GM12878 (cell line): ENCODE measurements around the gene BICRA. TPM values are rescaled to one million over a fixed set of nuclear protein-coding genes. Genes with fewer than 3 reads are reported as not detected.
"Not testable (repeated sequence)": the region's sequence is repeated elsewhere in the genome, so short reads cannot be mapped to it uniquely, and the experiment has no call there.

Experiments
- ATAC-seq: fragments of 200-7000 bp; cut with Tn5 transposase; 3 replicates; pipeline ENCODE4 v1.9.1; 2020; ENCODE audit warnings: mild to moderate bottlenecking, moderate library complexity
- BruUV-seq: library from RNA; stranded (reverse); fragments of 400-500 nt; replicated peaks from 2 replicates; lab custom pipeline; 2021; lab: Mats Ljungman, UMichigan
- CTCF ChIA-PET: fragments of 300-600 bp; sonication (Branson Sonifier 250); formaldehyde crosslinking; extraction: SDS; loops from one replicate; lab custom pipeline; 2021; ENCODE audit warnings: inconsistent platforms; lab: Yijun Ruan, JAX
- POLR2A ChIA-PET: fragments of 350-600 bp; formaldehyde crosslinking; extraction: SDS; loops from one replicate; lab custom pipeline; 2021; ENCODE audit warnings: inconsistent platforms; lab: Charles Lee
- RAD21 ChIA-PET: fragments of 300-600 bp; sonication (Branson Sonifier 250); formaldehyde crosslinking; loops from one replicate; lab custom pipeline; 2023; ENCODE audit warnings: antibody characterized with exemption; ENCODE audit not compliant: unreplicated experiment; lab: Charles Lee
- SMC1A ChIA-PET: fragments of 300-600 bp; sonication (Branson Sonifier 250); formaldehyde crosslinking; loops from one replicate; lab custom pipeline; 2023; ENCODE audit not compliant: unreplicated experiment, uncharacterized antibody; lab: Charles Lee
- DNase-seq: peaks from one replicate; pipeline ENCODE4 v3.0.0-alpha.2; 2011; ENCODE audit warnings: low read depth, low spot score
- FAIRE-seq: peaks from 3 replicates; lab custom pipeline; 2011; peaks lifted over from hg19 to GRCh38; lab: Jason Lieb, UNC
- H2AFZ ChIP-seq: 2 replicates; pipeline ENCODE4 v1.6.0; 2011; ENCODE audit warnings: low read depth, low read length, control low read depth; ENCODE audit not compliant: control insufficient read depth
- H3K27ac ChIP-seq: 2 replicates; pipeline ENCODE4 v1.5.1; 2011; ENCODE audit warnings: control low read depth; ENCODE audit not compliant: control insufficient read depth, insufficient read depth
- H3K27me3 ChIP-seq, 2 experiments: replicated peaks in 1 of 2; 2 replicates each; pipeline versions ENCODE4 v1.6.0 to v1.6.1; 2011; ENCODE audit warnings: low read length in 1 of 2; ENCODE audit not compliant: control insufficient read depth in 2 of 2, insufficient read depth in 2 of 2
- H3K36me3 ChIP-seq, 2 experiments: 2 replicates each; pipeline ENCODE4 v1.5.1; 2011; ENCODE audit warnings: low read length in 1 of 2; ENCODE audit not compliant: control insufficient read depth in 2 of 2, insufficient read depth in 2 of 2
- H3K4me1 ChIP-seq: 2 replicates; pipeline ENCODE4 v1.6.1; 2011; ENCODE audit warnings: mild to moderate bottlenecking, low read length, moderate library complexity, mixed read lengths; ENCODE audit not compliant: control insufficient read depth, insufficient read depth
- H3K4me2 ChIP-seq: 2 replicates; pipeline ENCODE4 v1.6.0; 2011; ENCODE audit warnings: control low read depth; ENCODE audit not compliant: control insufficient read depth, insufficient read depth
- H3K4me3 ChIP-seq: fragments of 200-600 bp; sonication (generic); 2 replicates; pipeline ENCODE4 v1.5.1; 2016
- H3K79me2 ChIP-seq: 2 replicates; pipeline ENCODE4 v1.6.0; 2011; ENCODE audit warnings: low read length; ENCODE audit not compliant: control insufficient read depth, insufficient read depth
- H3K9ac ChIP-seq: 2 replicates; pipeline ENCODE4 v1.8.0; 2011; ENCODE audit warnings: low read length, control low read depth, mixed read lengths; ENCODE audit not compliant: control insufficient read depth, insufficient read depth
- H3K9me3 ChIP-seq: replicated peaks from 3 replicates; pipeline ENCODE4 v1.5.1; 2011; ENCODE audit warnings: mild to moderate bottlenecking, low read length; ENCODE audit not compliant: control insufficient read depth, insufficient read depth
- H4K20me1 ChIP-seq: 2 replicates; pipeline ENCODE4 v1.6.0; 2011; ENCODE audit not compliant: control insufficient read depth, insufficient read depth
- CBFB ChIP-seq: IDR thresholded peaks from 2 replicates; pipeline ENCODE4 v1.6.1; 2016; ENCODE audit warnings: antibody characterized with exemption, low read depth
- CTCF ChIP-seq, 3 experiments: IDR thresholded peaks in 2 of 3; conservative IDR thresholded peaks in 1 of 3; 2 replicates each; pipeline ENCODE4 v1.5.1; 2011; ENCODE audit warnings: low read depth in 3 of 3, low read length in 3 of 3, mild to moderate bottlenecking in 3 of 3, control low read depth in 2 of 3, moderate library complexity in 2 of 3, inconsistent platforms in 1 of 3, mixed read lengths in 1 of 3; ENCODE audit not compliant: control insufficient read depth in 2 of 3, insufficient read depth in 1 of 3; ENCODE audit errors: extremely low read depth in 1 of 3
- IRF4 ChIP-seq: IDR thresholded peaks from 2 replicates; pipeline ENCODE4 v1.6.1; 2011; ENCODE audit warnings: low read depth, low read length
- JUND ChIP-seq: IDR thresholded peaks from 2 replicates; pipeline ENCODE4 v1.6.1; 2012; ENCODE audit warnings: low read depth, mild to moderate bottlenecking, low read length, improper control_type of control experiment, moderate library complexity
- KDM1A ChIP-seq: fragments of 200-600 bp; sonication (generic); IDR thresholded peaks from 2 replicates; pipeline ENCODE4 v1.6.1; 2016; ENCODE audit warnings: borderline replicate concordance
- NFYA ChIP-seq: IDR thresholded peaks from 2 replicates; pipeline ENCODE4 v1.6.1; 2011; ENCODE audit warnings: low read depth, mild to moderate bottlenecking, low read length, improper control_type of control experiment, borderline replicate concordance
- POLR2AphosphoS2 ChIP-seq: IDR thresholded peaks from 2 replicates; pipeline ENCODE4 v1.6.1; 2011; ENCODE audit warnings: low read depth, mild to moderate bottlenecking, low read length, improper control_type of control experiment, moderate library complexity
- SIN3A ChIP-seq: IDR thresholded peaks from 2 replicates; pipeline ENCODE4 v1.6.1; 2012; ENCODE audit warnings: low read depth, low read length, improper control_type of control experiment
- SRF ChIP-seq, 2 experiments: IDR thresholded peaks; 2 replicates each; pipeline ENCODE4 v1.6.1; 2011; ENCODE audit warnings: low read depth in 2 of 2, low read length in 2 of 2, mild to moderate bottlenecking in 1 of 2, moderate library complexity in 1 of 2
- TARDBP ChIP-seq: IDR thresholded peaks from 2 replicates; pipeline ENCODE4 v1.6.1; 2016; ENCODE audit warnings: borderline replicate concordance
- USF1 ChIP-seq: IDR thresholded peaks from 2 replicates; pipeline ENCODE4 v1.6.1; 2011; ENCODE audit warnings: borderline replicate concordance, low read depth, mild to moderate bottlenecking, moderate library complexity, mixed read lengths, low read length; ENCODE audit not compliant: insufficient read depth; ENCODE audit errors: extremely low read length
- WGBS: methylation state at CpG from one replicate; pipeline ENCODE4 v1.1.6; 2016; ENCODE audit warnings: low lambda C conversion rate; ENCODE audit not compliant: insufficient replicate concordance, insufficient coverage; ENCODE audit errors: missing lambda C conversion rate; 5-methylcytosine and 5-hydroxymethylcytosine counted together
- in situ Hi-C: fragments of 300-500 bp; cut with MboI; formaldehyde crosslinking; loops from 9 replicates; pipeline ENCODE4 v1.14.3; 2018; ENCODE audit warnings: mixed read lengths
- intact Hi-C: fragments of 100-400 bp; cut with micrococcal nuclease; formaldehyde crosslinking; loops from one replicate; pipeline ENCODE4 v1.14.2; 2022; ENCODE audit not compliant: unreplicated experiment
- polyA plus RNA-seq, 11 experiments: library from polyadenylated mRNA; depleted of rRNA in 4 of 11; unstranded in 6 of 11; stranded (reverse) in 5 of 11; fragments of >200 nt; fragmentation: Nextera tagmentation in 4 of 11; fragmentation: Illumina TruSeq in 1 of 11; extraction: Ambion mirVana in 4 of 11; extraction: Trizol in 1 of 11; gene quantifications; 1 replicate in 1 of 11; 2 replicates in 10 of 11; pipeline versions ENCODE4 v1.2.1 to v1.2.3, GENCODE V29; 2011 to 2016; ENCODE audit warnings: inconsistent platforms in 2 of 11, missing spikeins in 2 of 11, low read depth in 1 of 11
- total RNA-seq, 4 experiments: library from RNA; depleted of rRNA in 3 of 4; stranded (reverse); fragments of >200 nt in 3 of 4; fragmentation: Illumina TruSeq in 1 of 4; extraction: Trizol in 1 of 4; gene quantifications; 2 replicates each; pipeline versions ENCODE4 v1.2.1 to v1.2.3, GENCODE V29; 2013 to 2021
- TF ChIP-seq, protein P1 (sequence below): fragments of 450-650 bp; IDR thresholded peaks from 2 replicates; pipeline ENCODE4 v1.6.1; 2018; ENCODE audit warnings: mild to moderate bottlenecking, low read depth, moderate library complexity; ENCODE audit not compliant: partially characterized antibody

Gene BICRA
- total and polyA plus RNA-seq, 10 of the 15 experiments (the other 5 are each of a cell fraction or from before 2014, with no cell fraction given) = 0.11 to 15.3 (median 1.3) TPM

GRCh38 chr19:47714339-47714738 lies 105.4 kb downstream of the BICRA start:
- H3K4me2 ChIP-seq = no peak overlapping the region
- H3K27ac ChIP-seq = no peak overlapping the region
- H3K4me1 ChIP-seq = no peaks in the 10 kb centered on the region
- TF ChIP-seq KDM1A (no peak), IRF4 (no peak), SIN3A (no peak), SRF (IDR thresholded peaks at IDR 0.05; ENCODE audit: low read depth in 2 of 2, low read length in 2 of 2) (no peak), JUND (no peak), TARDBP (no peak), POLR2AphosphoS2 (no peak), NFYA (no peak), CBFB (no peak), USF1 (no peak), CTCF (IDR thresholded peaks at IDR 0.05 in 2 of 3, conservative IDR thresholded peaks at IDR 0.05 in 1 of 3; ENCODE audit: control insufficient read depth in 2 of 3, extremely low read depth in 1 of 3, insufficient read depth in 1 of 3, low read depth in 3 of 3, low read length in 3 of 3) (no peak)
- TF ChIP-seq, protein P1, sequence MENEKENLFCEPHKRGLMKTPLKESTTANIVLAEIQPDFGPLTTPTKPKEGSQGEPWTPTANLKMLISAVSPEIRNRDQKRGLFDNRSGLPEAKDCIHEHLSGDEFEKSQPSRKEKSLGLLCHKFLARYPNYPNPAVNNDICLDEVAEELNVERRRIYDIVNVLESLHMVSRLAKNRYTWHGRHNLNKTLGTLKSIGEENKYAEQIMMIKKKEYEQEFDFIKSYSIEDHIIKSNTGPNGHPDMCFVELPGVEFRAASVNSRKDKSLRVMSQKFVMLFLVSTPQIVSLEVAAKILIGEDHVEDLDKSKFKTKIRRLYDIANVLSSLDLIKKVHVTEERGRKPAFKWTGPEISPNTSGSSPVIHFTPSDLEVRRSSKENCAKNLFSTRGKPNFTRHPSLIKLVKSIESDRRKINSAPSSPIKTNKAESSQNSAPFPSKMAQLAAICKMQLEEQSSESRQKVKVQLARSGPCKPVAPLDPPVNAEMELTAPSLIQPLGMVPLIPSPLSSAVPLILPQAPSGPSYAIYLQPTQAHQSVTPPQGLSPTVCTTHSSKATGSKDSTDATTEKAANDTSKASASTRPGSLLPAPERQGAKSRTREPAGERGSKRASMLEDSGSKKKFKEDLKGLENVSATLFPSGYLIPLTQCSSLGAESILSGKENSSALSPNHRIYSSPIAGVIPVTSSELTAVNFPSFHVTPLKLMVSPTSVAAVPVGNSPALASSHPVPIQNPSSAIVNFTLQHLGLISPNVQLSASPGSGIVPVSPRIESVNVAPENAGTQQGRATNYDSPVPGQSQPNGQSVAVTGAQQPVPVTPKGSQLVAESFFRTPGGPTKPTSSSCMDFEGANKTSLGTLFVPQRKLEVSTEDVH = no peak
- no peak overlapping the region for H2AFZ ChIP-seq
- H3K79me2 ChIP-seq = no peaks in the 10 kb centered on the region
- ATAC-seq (no peak), FAIRE-seq (no peak), DNase-seq (no peak)
- POLR2A ChIA-PET = no interaction called here
- RAD21 ChIA-PET = no interaction called here
- no peaks in the 10 kb centered on the region for H4K20me1 ChIP-seq
- SMC1A ChIA-PET = no interaction called here
- H3K9ac ChIP-seq = no peak overlapping the region
- no peaks in the 10 kb centered on the region; the same call in 2 of the 3 replicates for H3K9me3 ChIP-seq
- WGBS = 42% methylated on average over 4 of the region's 4 CpGs
- H3K36me3 ChIP-seq = no peaks in the 10 kb centered on the region
- no peaks in the 10 kb centered on the region for H3K27me3 ChIP-seq
- CTCF ChIA-PET = interaction anchor here (0.6 to 3.4 kb wide), 4 partner anchors 9 to 207 kb away, joined by 3 to 24 read pairs (median 4); no protein-coding TSS in a partner anchor
- H3K4me3 ChIP-seq = no peak overlapping the region
- in situ Hi-C loops = no loop called here
- no TSS peak for BruUV-seq
- intact Hi-C loops = no loop called here

DNA sequence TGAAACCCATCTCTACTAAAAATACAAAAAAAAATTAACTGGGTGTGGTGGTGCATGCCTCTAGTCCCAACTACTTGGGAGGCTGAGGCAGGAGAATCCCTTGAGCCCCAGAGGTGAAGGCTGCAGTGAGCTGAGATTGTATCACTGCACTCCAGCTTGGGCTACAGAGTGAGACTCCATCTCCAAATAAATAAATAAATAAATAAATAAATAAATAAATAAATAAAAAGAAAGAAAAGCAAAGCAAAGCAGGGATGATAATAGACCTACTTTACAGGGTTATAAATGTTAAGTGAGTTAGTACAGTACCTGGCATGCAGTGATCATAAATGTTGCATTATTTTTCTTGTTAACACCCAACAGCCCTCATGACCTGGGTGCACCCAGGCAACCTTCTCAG lies 105.9 kb downstream of the BICRA start:
- H3K9me3 ChIP-seq, DNase-seq, H3K79me2 ChIP-seq, H3K4me1 ChIP-seq, in situ Hi-C loops, H3K36me3 ChIP-seq, POLR2A ChIA-PET, BruUV-seq, H3K27ac ChIP-seq, intact Hi-C loops, SMC1A ChIA-PET, H2AFZ ChIP-seq, ATAC-seq, H3K4me3 ChIP-seq, RAD21 ChIA-PET, H3K4me2 ChIP-seq, H3K9ac ChIP-seq, H3K27me3 ChIP-seq, FAIRE-seq, H4K20me1 ChIP-seq: not testable (repeated sequence)
- CTCF ChIA-PET = interaction anchor here (0.6 to 3.4 kb wide), 5 partner anchors 10 to 207 kb away, joined by 3 to 24 read pairs (median 3); no protein-coding TSS in a partner anchor
